Kidney (tissue), 14 donors: ENCODE results near the gene OPN3. TPM values are rescaled to one million over a fixed set of nuclear protein-coding genes. Genes with fewer than 3 reads are reported as not detected.

ENCODE experiments used
- DNase-seq, 5 donors: peaks; one replicate each; pipeline ENCODE4 v3.0.0-alpha.2; 2013 to 2020
- FAIRE-seq: peaks from 2 replicates; lab custom pipeline; 2012; peaks lifted over from hg19 to GRCh38; lab: Jason Lieb, UNC
- H3K27ac ChIP-seq, 2 donors: one replicate each; pipeline ENCODE4 v1.7.0; 2013; ENCODE audit warnings: low read depth in 2 of 2, low read length in 2 of 2, inconsistent platforms in 1 of 2
- H3K27me3 ChIP-seq: one replicate; pipeline ENCODE4 v1.7.1; 2013; ENCODE audit warnings: low read length, inconsistent platforms; ENCODE audit not compliant: control insufficient read depth, insufficient read depth
- H3K36me3 ChIP-seq, 3 donors: one replicate each; pipeline versions ENCODE4 v1.7.0 to v1.7.1; 2013; ENCODE audit warnings: low read length in 3 of 3, control low read depth in 1 of 3, inconsistent platforms in 1 of 3; ENCODE audit not compliant: insufficient read depth in 3 of 3, control insufficient read depth in 2 of 3
- H3K4me1 ChIP-seq, 3 donors: one replicate each; pipeline versions ENCODE4 v1.7.0 to v1.7.1; 2013; ENCODE audit warnings: low read length in 3 of 3, inconsistent platforms in 1 of 3, low read depth in 1 of 3; ENCODE audit not compliant: control insufficient read depth in 2 of 3, insufficient read depth in 2 of 3
- H3K4me3 ChIP-seq, 3 donors: one replicate each; pipeline versions ENCODE4 v1.7.0 to v1.8.1; 2013; ENCODE audit warnings: low read length in 3 of 3, control low read depth in 1 of 3, inconsistent platforms in 1 of 3
- H3K9ac ChIP-seq, 3 donors: one replicate each; pipeline versions ENCODE4 v1.7.0 to v1.7.1; 2013; ENCODE audit warnings: low read length in 3 of 3, control low read depth in 1 of 3, inconsistent platforms in 1 of 3
- H3K9me3 ChIP-seq, 3 donors: one replicate each; pipeline versions ENCODE4 v1.7.0 to v1.7.1; 2013; ENCODE audit warnings: low read length in 3 of 3, control low read depth in 1 of 3, inconsistent platforms in 1 of 3; ENCODE audit not compliant: control insufficient read depth in 2 of 3, insufficient read depth in 1 of 3
- CTCF ChIP-seq: IDR thresholded peaks from 3 replicates; pipeline ENCODE4 v1.5.1; 2012; ENCODE audit warnings: mild to moderate bottlenecking, moderate library complexity, borderline replicate concordance; ENCODE audit not compliant: insufficient read depth; ENCODE audit errors: extremely low read depth
- intact Hi-C: fragments of 100-400 bp; cut with DNase I; formaldehyde crosslinking; loops from one replicate; pipeline ENCODE4 v1.11.1; 2022
- polyA plus RNA-seq: library from polyadenylated mRNA; stranded (reverse); fragments of 350-450 nt; fragmentation: Illumina TruSeq; extraction: RNeasy Lipid Tissue Mini Kit (QIAGEN cat#74804); gene quantifications from one replicate; pipeline ENCODE4 v1.2.3, GENCODE V29; 2014; ENCODE audit warnings: low read depth, low replicate concordance; ENCODE audit not compliant: insufficient read depth
- total RNA-seq: library from RNA; stranded (reverse); fragmentation: NEBNext Ultra II Directional; extraction: Animal tissue kit (Norgen Biotek cat#: 25700); gene quantifications from one replicate; pipeline ENCODE4 v1.2.1, GENCODE V29; 2021
- donor health status: control.
- donor health status: control.
- donor health status: control.
- donor health status: control.
- donor health status: control.
- donor health status: DM: yes; HTN: yes; CAD: no.
- donor health status: Normal renal cell carcinoma (clear cell type).

Gene OPN3
- total and polyA plus RNA-seq, 2 donors from 2014 or later = 12.3 to 15.8 TPM

- Histone ChIP-seq H3K27me3 (no peaks in the 10 kb centered on the region), H3K9me3 (no peaks in the 10 kb centered on the region), H3K27ac (no peak overlapping the region), H3K36me3 (no peaks in the 10 kb centered on the region), H3K4me1 (no peaks in the 10 kb centered on the region), H3K4me3 (no peak overlapping the region), H3K9ac (no peak overlapping the region)
- FAIRE-seq (no peak), DNase-seq (no peak)
- no peak for TF ChIP-seq CTCF
- intact Hi-C loops = no loop called here
Measured at GRCh38 chr1:241574154-241574553, 66.0 kb downstream of the OPN3 start.

- intact Hi-C loops = no loop called here
- no peak overlapping the region for H3K9ac ChIP-seq
- no peak overlapping the region for H3K4me3 ChIP-seq
- no peaks in the 10 kb centered on the region for H3K9me3 ChIP-seq
- peaks cover 0 to 5% (median 0%) of the 10 kb centered on the region in 3 donors for H3K36me3 ChIP-seq
- peak; percentile 53 for FAIRE-seq
- no peak for DNase-seq
- no peaks in the 10 kb centered on the region for H3K27me3 ChIP-seq
- no peak overlapping the region for H3K27ac ChIP-seq
- no peaks in the 10 kb centered on the region for H3K4me1 ChIP-seq
- TF ChIP-seq CTCF = no peak
Measured at GRCh38 chr1:241569848-241570247, 70.3 kb downstream of the OPN3 start.

- no peak for TF ChIP-seq CTCF
- DNase-seq = no peak
- Histone ChIP-seq H3K9ac (no peak overlapping the region), H3K4me3 (no peak overlapping the region), H3K4me1 (peaks cover 0 to 12% (median 0%) of the 10 kb centered on the region in 3 donors), H3K27ac (no peak overlapping the region), H3K36me3 (peaks cover 0 to 8% (median 2%) of the 10 kb centered on the region in 3 donors), H3K27me3 (no peaks in the 10 kb centered on the region), H3K9me3 (no peaks in the 10 kb centered on the region)
- intact Hi-C loops = no loop called here
- FAIRE-seq = no peak
Measured at GRCh38 chr1:241560849-241561187, 79.4 kb downstream of the OPN3 start.
